Thymus (tissue), 11 donors: ENCODE measurements around the gene TTC16. TPM values are rescaled to one million over a fixed set of nuclear protein-coding genes. Genes with fewer than 3 reads are reported as not detected.
"Not testable (repeated sequence)": the region's sequence is repeated elsewhere in the genome, so short reads cannot be mapped to it uniquely, and the experiment has no call there.

Experiments
- DNase-seq, 9 donors: peaks; one replicate each; pipeline ENCODE4 v3.0.0-alpha.2; 2013; ENCODE audit warnings: low spot score in 9 of 9, low read depth in 6 of 9, missing footprints in 1 of 9
- H3K27ac ChIP-seq, 2 donors: one replicate each; pipeline ENCODE4 v1.5.1; 2013; ENCODE audit warnings: control low read depth in 1 of 2, low read depth in 1 of 2, low read length in 1 of 2, mild to moderate bottlenecking in 1 of 2, moderate library complexity in 1 of 2
- H3K27me3 ChIP-seq, 2 donors: one replicate each; pipeline ENCODE4 v1.5.1; 2013; ENCODE audit warnings: low read length in 1 of 2; ENCODE audit not compliant: control insufficient read depth in 2 of 2, insufficient read depth in 1 of 2
- H3K36me3 ChIP-seq, 2 donors: one replicate each; pipeline ENCODE4 v1.5.1; 2013; ENCODE audit warnings: low read length in 1 of 2, mild to moderate bottlenecking in 1 of 2, moderate library complexity in 1 of 2; ENCODE audit not compliant: control insufficient read depth in 2 of 2, insufficient read depth in 2 of 2
- H3K4me1 ChIP-seq, 2 donors: one replicate each; pipeline ENCODE4 v1.5.1; 2013; ENCODE audit warnings: low read length in 2 of 2; ENCODE audit not compliant: control insufficient read depth in 2 of 2, insufficient read depth in 2 of 2
- H3K4me3 ChIP-seq, 2 donors: one replicate each; pipeline ENCODE4 v1.5.1; 2013; ENCODE audit warnings: low read length in 2 of 2, control low read depth in 1 of 2, mild to moderate bottlenecking in 1 of 2
- H3K9me3 ChIP-seq, 2 donors: one replicate each; pipeline ENCODE4 v1.5.1; 2013; ENCODE audit warnings: low read length in 1 of 2, mild to moderate bottlenecking in 1 of 2; ENCODE audit not compliant: control insufficient read depth in 2 of 2, insufficient read depth in 1 of 2
- WGBS: extraction: QIAGEN DNeasy Blood & Tissue Kit; methylation state at CpG from one replicate; pipeline ENCODE4 v1.1.7; 2013; 5-methylcytosine and 5-hydroxymethylcytosine counted together
- polyA plus RNA-seq: library from polyadenylated mRNA; stranded (reverse); fragments of 200-250 nt; gene quantifications from one replicate; pipeline ENCODE4 v1.2.3, GENCODE V29; 2013
- total RNA-seq: library from RNA; stranded (reverse); fragments of 120-200 nt; gene quantifications from one replicate; pipeline ENCODE4 v1.2.4, GENCODE V29; 2013
- donor health status: healthy.

The TTC16 gene
- total and polyA plus RNA-seq, 2 donors = 0.09 to 0.18 TPM

DNA sequence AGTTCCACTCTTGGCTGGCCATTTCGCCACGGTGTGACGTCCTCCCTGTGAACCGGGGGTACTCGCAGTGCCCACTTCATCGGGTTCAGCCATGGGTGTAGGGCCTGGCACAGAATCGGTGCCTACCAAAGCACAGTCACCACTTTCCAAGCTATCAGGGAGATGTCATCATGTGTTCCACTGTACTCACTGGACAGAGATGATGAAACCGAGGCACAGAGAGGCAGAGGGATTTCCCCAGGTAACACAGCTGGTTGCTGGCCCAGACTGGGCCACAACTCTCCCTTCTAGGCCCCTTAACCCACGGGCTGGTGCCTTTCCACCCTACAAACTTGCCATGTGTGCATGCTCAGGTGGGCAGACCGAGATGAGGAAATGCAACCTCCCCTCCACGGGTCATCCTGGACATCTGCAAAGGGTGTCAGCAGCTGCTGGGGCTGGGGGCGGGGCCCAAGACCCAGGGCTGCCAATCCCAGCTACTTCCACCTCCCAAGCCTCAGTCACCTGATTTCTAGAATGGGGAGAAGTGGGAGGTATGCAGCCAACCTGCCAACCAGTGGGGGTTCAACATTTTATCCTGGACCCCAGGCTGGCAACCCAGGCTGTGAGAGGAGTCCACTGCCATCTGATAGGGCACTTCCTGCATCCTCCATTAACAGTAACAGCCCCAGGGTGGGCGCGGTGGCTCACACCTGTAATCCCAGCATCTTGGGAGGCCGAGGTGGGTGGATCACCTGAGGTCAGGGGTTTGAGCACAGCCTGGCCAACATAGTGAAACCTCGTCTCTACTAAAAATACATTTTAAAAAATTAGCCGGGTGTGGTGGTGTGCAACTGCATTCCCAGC, 63.5 kb downstream of the TTC16 start:
- H3K4me3 ChIP-seq = peak overlapping the region; percentile 88 to 99
- H3K4me1 ChIP-seq = peaks cover 47 to 73% of the 10 kb centered on the region in 2 donors
- peaks cover 13 to 22% of the 10 kb centered on the region in 2 donors for H3K36me3 ChIP-seq
- H3K27ac ChIP-seq = peak overlapping the region; percentile 95 to 98
- peak in 2 of 9 donors; percentile 37 to 60 for DNase-seq
- 33% methylated on average over 17 of the region's 17 CpGs for whole genome bisulfite sequencing
- peaks cover 0 to 2% of the 10 kb centered on the region in 2 donors for H3K9me3 ChIP-seq
- H3K27me3 ChIP-seq = no peaks in the 10 kb centered on the region

DNA sequence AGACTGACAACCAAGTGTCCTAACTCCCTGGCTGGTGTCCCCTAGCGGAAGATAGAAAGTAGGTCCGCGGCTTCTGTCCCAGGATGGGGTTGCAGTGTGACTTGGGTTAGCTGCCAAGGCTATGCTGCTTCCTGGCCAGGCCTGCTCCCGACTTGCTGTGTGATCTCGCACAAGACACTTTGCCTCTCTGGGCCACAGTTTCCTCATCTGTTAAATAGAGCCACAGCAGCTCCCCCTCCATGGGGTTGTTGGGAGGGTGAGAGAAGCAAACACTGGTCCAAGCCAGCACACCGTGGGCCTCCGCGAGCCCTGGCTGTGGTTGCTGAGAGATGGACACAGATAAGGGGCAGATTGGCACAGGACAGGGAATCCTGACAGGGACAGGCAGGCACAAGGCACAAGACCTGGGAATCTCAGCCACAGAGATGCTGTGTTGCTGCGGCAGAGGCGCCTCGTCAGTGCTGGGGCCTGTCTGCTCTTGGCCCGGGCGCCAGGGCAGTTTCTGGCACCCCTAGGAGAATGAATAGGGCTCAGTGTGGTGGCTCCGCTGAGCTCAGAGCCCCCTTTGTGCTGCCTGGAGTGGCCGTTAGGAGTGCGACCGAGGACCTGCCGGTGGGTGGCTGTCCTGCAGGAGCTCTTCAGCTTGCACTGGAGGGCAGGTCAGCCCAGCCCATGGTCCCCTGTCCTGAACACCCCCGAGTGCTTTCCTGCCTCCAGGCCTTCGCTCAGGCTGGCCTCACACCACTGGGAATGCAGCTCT, 64.4 kb downstream of the TTC16 start:
- peak overlapping the region; percentile 61 to 98 for H3K27ac ChIP-seq
- H3K9me3 ChIP-seq = peaks cover 0 to 2% of the 10 kb centered on the region in 2 donors

DNA sequence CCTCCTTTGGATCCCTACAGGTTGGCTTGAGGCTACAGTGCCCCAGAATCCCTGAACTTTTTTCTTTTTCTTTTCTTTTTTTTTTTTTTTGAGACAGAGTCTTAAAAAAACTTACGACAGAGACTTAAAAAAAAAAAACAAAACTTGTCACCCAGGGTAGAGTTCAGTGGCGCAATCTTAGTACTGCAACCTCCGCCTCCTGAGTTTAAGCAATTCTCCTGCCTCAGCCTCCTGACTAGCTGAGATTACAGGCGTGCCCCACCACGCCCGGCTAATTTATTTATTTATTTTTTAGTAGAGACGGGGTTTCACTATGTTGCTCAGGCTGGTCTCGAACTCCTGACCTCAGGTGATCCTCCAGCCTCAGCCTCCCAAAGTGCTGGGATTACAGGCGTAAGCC, 65.0 kb downstream of the TTC16 start:
- not testable (repeated sequence) for H3K9me3 ChIP-seq, DNase-seq, H3K27me3 ChIP-seq, H3K4me3 ChIP-seq
- 91% methylated on average over 9 of the region's 9 CpGs for WGBS
- Histone ChIP-seq H3K4me1 (peaks cover 41 to 64% of the 10 kb centered on the region in 2 donors), H3K27ac (peak overlapping the region; percentile 61 to 98), H3K36me3 (peaks cover 10 to 13% of the 10 kb centered on the region in 2 donors)

More for the DNA sequence above, 64.4 kb downstream of the TTC16 start:
- peaks cover 41 to 70% of the 10 kb centered on the region in 2 donors for H3K4me1 ChIP-seq
- DNase-seq = no peak
- 90% methylated on average over 20 of the region's 20 CpGs for WGBS
- H3K27me3 ChIP-seq = no peaks in the 10 kb centered on the region
- H3K4me3 ChIP-seq = no peak overlapping the region
- H3K36me3 ChIP-seq = peaks cover 10 to 13% of the 10 kb centered on the region in 2 donors

Other genes with a start within 250 kb of the TTC16 start
- 2.7 TPM for gene STXBP1, start 103.8 kb upstream of the TTC16 start, total RNA-seq
- gene STXBP1, start 103.8 kb upstream of the TTC16 start, polyA plus RNA-seq = 10.2 TPM
- gene CFAP157, start 9.1 kb upstream of the TTC16 start, total RNA-seq = 0.05 TPM
- gene CFAP157, start 9.1 kb upstream of the TTC16 start, polyA plus RNA-seq = 0.62 TPM
- gene PTRH1, start 416 bp upstream of the TTC16 start, total RNA-seq = 16.3 TPM
- gene PTRH1, start 416 bp upstream of the TTC16 start, polyA plus RNA-seq = 12.2 TPM
- gene TOR2A, start 19.2 kb downstream of the TTC16 start, total RNA-seq = 7.2 TPM
- 19.3 TPM for gene TOR2A, start 19.2 kb downstream of the TTC16 start, polyA plus RNA-seq
- gene SH2D3C, start 62.6 kb downstream of the TTC16 start, total RNA-seq = 18.2 TPM
- 25.1 TPM for gene SH2D3C, start 62.6 kb downstream of the TTC16 start, polyA plus RNA-seq
- gene CDK9, start 70.0 kb downstream of the TTC16 start, total RNA-seq = 38.9 TPM
- gene CDK9, start 70.0 kb downstream of the TTC16 start, polyA plus RNA-seq = 122 TPM
- gene FPGS, start 86.8 kb downstream of the TTC16 start, total RNA-seq = 30.4 TPM
- gene FPGS, start 86.8 kb downstream of the TTC16 start, polyA plus RNA-seq = 48.4 TPM
- gene ENG, start 138.6 kb downstream of the TTC16 start, total RNA-seq = 1.7 TPM
- 48.2 TPM for gene ENG, start 138.6 kb downstream of the TTC16 start, polyA plus RNA-seq
- 6.6 TPM for gene AK1, start 161.6 kb downstream of the TTC16 start, total RNA-seq
- 66.2 TPM for gene AK1, start 161.6 kb downstream of the TTC16 start, polyA plus RNA-seq
- gene ST6GALNAC6, start 183.5 kb downstream of the TTC16 start, total RNA-seq = 16.2 TPM
- gene ST6GALNAC6, start 183.5 kb downstream of the TTC16 start, polyA plus RNA-seq = 42.8 TPM
- 8.5 TPM for gene ST6GALNAC4, start 201.0 kb downstream of the TTC16 start, total RNA-seq
- 12.8 TPM for gene ST6GALNAC4, start 201.0 kb downstream of the TTC16 start, polyA plus RNA-seq
- gene PIP5KL1, start 214.7 kb downstream of the TTC16 start, total RNA-seq = 0.33 TPM
- 1.2 TPM for gene PIP5KL1, start 214.7 kb downstream of the TTC16 start, polyA plus RNA-seq
- gene DPM2, start 221.8 kb downstream of the TTC16 start, total RNA-seq = 17.9 TPM
- 32.8 TPM for gene DPM2, start 221.8 kb downstream of the TTC16 start, polyA plus RNA-seq